GM23338 (cell line): ENCODE results near the gene NIM1K. TPM values are rescaled to one million over a fixed set of nuclear protein-coding genes. Genes with fewer than 3 reads are reported as not detected.

Experiments used
- ATAC-seq: fragments of 200-7000 bp; cut with Tn5 transposase; 3 replicates; pipeline ENCODE4 v1.9.1; 2020
- DNase-seq: peaks from one replicate; pipeline ENCODE4 v3.0.0-alpha.2; 2015; ENCODE audit warnings: low spot score
- H2AFZ ChIP-seq: fragments of 200-600 bp; sonication (generic); 2 replicates; pipeline ENCODE4 v1.8.0; 2016; ENCODE audit warnings: antibody characterized with exemption, mild to moderate bottlenecking, moderate library complexity
- H3F3A ChIP-seq: fragments of 200-600 bp; sonication (generic); replicated peaks from 2 replicates; pipeline ENCODE4 v1.8.0; 2017; ENCODE audit warnings: antibody characterized with exemption, mixed run types, low read depth
- H3K27ac ChIP-seq: fragments of 200-600 bp; sonication (generic); 2 replicates; pipeline ENCODE4 v1.6.1; 2016; ENCODE audit warnings: low read depth
- H3K27me3 ChIP-seq: fragments of 200-600 bp; sonication (generic); 2 replicates; pipeline ENCODE4 v1.8.0; 2016; ENCODE audit warnings: mild to moderate bottlenecking, mixed run types, moderate library complexity; ENCODE audit not compliant: insufficient read depth
- H3K36me3 ChIP-seq: fragments of 200-600 bp; sonication (generic); 2 replicates; pipeline ENCODE4 v1.8.0; 2016; ENCODE audit warnings: mild to moderate bottlenecking; ENCODE audit not compliant: insufficient read depth
- H3K4me1 ChIP-seq: fragments of 200-600 bp; sonication (generic); 2 replicates; pipeline ENCODE4 v1.8.0; 2016; ENCODE audit warnings: mild to moderate bottlenecking, moderate library complexity; ENCODE audit not compliant: insufficient read depth
- H3K4me2 ChIP-seq: fragments of 200-600 bp; sonication (generic); 2 replicates; pipeline ENCODE4 v1.7.1; 2017; ENCODE audit warnings: mixed run types
- H3K4me3 ChIP-seq: fragments of 200-600 bp; sonication (generic); 2 replicates; pipeline ENCODE4 v1.6.1; 2016; ENCODE audit warnings: mixed run types
- H3K79me2 ChIP-seq: fragments of 200-600 bp; sonication (generic); replicated peaks from 2 replicates; pipeline ENCODE4 v1.8.0; 2017; ENCODE audit warnings: mild to moderate bottlenecking; ENCODE audit not compliant: insufficient read depth
- H3K9me2 ChIP-seq: fragments of 200-600 bp; sonication (generic); 2 replicates; pipeline ENCODE4 v1.8.0; 2017; ENCODE audit not compliant: insufficient read depth
- H4K20me1 ChIP-seq: fragments of 200-600 bp; sonication (generic); replicated peaks from 2 replicates; pipeline ENCODE4 v1.8.0; 2017; ENCODE audit warnings: mild to moderate bottlenecking; ENCODE audit not compliant: insufficient read depth
- H3K27ac Mint-ChIP-seq: 2 replicates; pipeline ENCODE4 v1.8.0; 2020; ENCODE audit warnings: inconsistent platforms, mild to moderate bottlenecking, moderate library complexity, mixed read lengths
- H3K27me3 Mint-ChIP-seq: 3 replicates; pipeline ENCODE4 v1.8.0; 2022; ENCODE audit warnings: low read depth, mild to moderate bottlenecking, moderate library complexity, mixed read lengths, inconsistent platforms; ENCODE audit not compliant: insufficient read depth, poor library complexity
- H3K36me3 Mint-ChIP-seq: 3 replicates; pipeline ENCODE4 v1.8.0; 2021; ENCODE audit warnings: low read depth, mild to moderate bottlenecking, inconsistent platforms, moderate library complexity, mixed read lengths
- H3K4me1 Mint-ChIP-seq: 3 replicates; pipeline ENCODE4 v1.8.0; 2020; ENCODE audit warnings: mild to moderate bottlenecking, inconsistent platforms, mixed read lengths
- H3K4me3 Mint-ChIP-seq: 3 replicates; pipeline ENCODE4 v1.8.0; 2021; ENCODE audit warnings: moderate library complexity, mild to moderate bottlenecking, inconsistent platforms, mixed read lengths
- H3K9me3 Mint-ChIP-seq: 3 replicates; pipeline ENCODE4 v1.8.0; 2020; ENCODE audit warnings: moderate library complexity, mild to moderate bottlenecking, inconsistent platforms, mixed read lengths
- CREB1 ChIP-seq: fragments of 250-450 bp; sonication (Bioruptor Pico); IDR thresholded peaks from 2 replicates; pipeline ENCODE4 v1.5.0; 2020; ENCODE audit warnings: low read depth, mild to moderate bottlenecking, moderate library complexity
- CTCF ChIP-seq, 2 experiments: fragments of 200-600 bp in 1 of 2; sonication (generic) in 1 of 2; conservative IDR thresholded peaks; 2 replicates each; pipeline versions ENCODE4 v1.5.1 to v1.6.1; 2016 to 2017; ENCODE audit warnings: antibody characterized with exemption in 2 of 2, low read depth in 2 of 2, mild to moderate bottlenecking in 2 of 2, moderate library complexity in 1 of 2
- EZH2 ChIP-seq: fragments of 200-600 bp; sonication (generic); IDR thresholded peaks from one replicate; pipeline ENCODE4 v1.8.0; 2017; ENCODE audit warnings: antibody characterized with exemption, mild to moderate bottlenecking, low read depth; ENCODE audit not compliant: unreplicated experiment
- EZH2phosphoT487 ChIP-seq: fragments of 200-600 bp; sonication (generic); IDR thresholded peaks from one replicate; pipeline ENCODE4 v1.8.1; 2018; ENCODE audit warnings: antibody characterized with exemption; ENCODE audit not compliant: unreplicated experiment
- JUNB ChIP-seq: IDR thresholded peaks from one replicate; pipeline ENCODE4 v1.6.1; 2016; ENCODE audit warnings: antibody characterized with exemption; ENCODE audit not compliant: unreplicated experiment
- NANOG ChIP-seq: IDR thresholded peaks from 2 replicates; pipeline ENCODE4 v1.6.1; 2016; ENCODE audit warnings: antibody characterized with exemption, borderline replicate concordance
- POLR2AphosphoS5 ChIP-seq: IDR thresholded peaks from 2 replicates; pipeline ENCODE4 v1.6.1; 2016; ENCODE audit warnings: antibody characterized with exemption, low read depth
- ZNF114 ChIP-seq: fragments of 250-450 bp; sonication (Bioruptor Pico); IDR thresholded peaks from 2 replicates; pipeline ENCODE4 v1.5.0; 2020; ENCODE audit warnings: mild to moderate bottlenecking, moderate library complexity
- ZNF462 ChIP-seq: fragments of 250-450 bp; sonication (Bioruptor Pico); IDR thresholded peaks from 2 replicates; pipeline ENCODE4 v1.5.0; 2020; ENCODE audit warnings: mild to moderate bottlenecking, moderate library complexity
- polyA plus RNA-seq: library from polyadenylated mRNA; unstranded; fragments of >200 nt; fragmentation: Nextera tagmentation; extraction: Ambion mirVana; gene quantifications from 2 replicates; pipeline ENCODE4 v1.2.1, GENCODE V29; 2016
- total RNA-seq: library from RNA; depleted of rRNA; stranded (reverse); fragments of >200 nt; shearing (Covaris generic); gene quantifications from 2 replicates; pipeline ENCODE4 v1.2.3, GENCODE V29; 2014
- TF ChIP-seq, protein P1 (sequence below): IDR thresholded peaks from 2 replicates; pipeline ENCODE4 v1.6.1; 2016; ENCODE audit warnings: antibody characterized with exemption

NIM1K gene
- total and polyA plus RNA-seq, 2 experiments from 2014 or later, result not detected

DNA sequence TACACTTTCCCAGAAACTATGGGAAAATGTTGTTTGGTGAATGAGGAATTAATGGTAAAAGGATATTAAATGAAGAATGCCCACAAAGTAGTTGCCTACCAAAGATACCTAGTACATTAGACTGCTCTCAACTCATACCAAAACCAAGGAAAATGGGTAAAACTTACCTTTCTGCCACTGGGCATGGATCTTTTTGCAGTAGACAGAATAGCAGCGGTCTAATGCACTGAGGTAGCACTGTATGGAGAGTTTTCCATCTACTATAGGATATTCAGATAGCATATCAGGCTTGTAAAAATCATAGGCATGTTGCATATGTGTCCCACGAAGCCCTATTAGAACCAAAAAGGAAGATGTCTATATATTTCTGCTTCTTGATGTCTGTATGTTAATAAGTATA lies 104.8 kb downstream of the NIM1K start:
- H3K27ac Mint-ChIP-seq, result no peak overlapping the region
- TF ChIP-seq, protein P1, sequence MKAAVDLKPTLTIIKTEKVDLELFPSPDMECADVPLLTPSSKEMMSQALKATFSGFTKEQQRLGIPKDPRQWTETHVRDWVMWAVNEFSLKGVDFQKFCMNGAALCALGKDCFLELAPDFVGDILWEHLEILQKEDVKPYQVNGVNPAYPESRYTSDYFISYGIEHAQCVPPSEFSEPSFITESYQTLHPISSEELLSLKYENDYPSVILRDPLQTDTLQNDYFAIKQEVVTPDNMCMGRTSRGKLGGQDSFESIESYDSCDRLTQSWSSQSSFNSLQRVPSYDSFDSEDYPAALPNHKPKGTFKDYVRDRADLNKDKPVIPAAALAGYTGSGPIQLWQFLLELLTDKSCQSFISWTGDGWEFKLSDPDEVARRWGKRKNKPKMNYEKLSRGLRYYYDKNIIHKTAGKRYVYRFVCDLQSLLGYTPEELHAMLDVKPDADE, result no peak
- TF ChIP-seq NANOG, result no peak
- TF ChIP-seq EZH2, result no peak
- no peak for TF ChIP-seq EZH2phosphoT487
- TF ChIP-seq CTCF (conservative IDR thresholded peaks at IDR 0.05; ENCODE audit: low read depth in 2 of 2), result no peak
- TF ChIP-seq ZNF462 (CRISPR knock-in tag), result no peak
- TF ChIP-seq JUNB, result no peak
- TF ChIP-seq POLR2AphosphoS5, result no peak
- no peak for TF ChIP-seq ZNF114 (CRISPR knock-in tag)
- TF ChIP-seq CREB1 (CRISPR knock-in tag), result no peak

More for the DNA sequence above, 104.8 kb downstream of the NIM1K start:
- H3F3A ChIP-seq, result peaks cover 4% of the 10 kb centered on the region; the same call in 1 of the 2 replicates
- H3K4me3 ChIP-seq, result no peak overlapping the region
- H3K9me3 Mint-ChIP-seq, result no peaks in the 10 kb centered on the region
- DNase-seq (no peak), ATAC-seq (no peak)
- no peaks in the 10 kb centered on the region for H3K27me3 ChIP-seq
- no peak overlapping the region for H3K4me3 Mint-ChIP-seq
- peaks cover 77% of the 10 kb centered on the region for H3K79me2 ChIP-seq
- H3K4me1 Mint-ChIP-seq, result peaks cover 7% of the 10 kb centered on the region; the same call in 2 of the 3 replicates
- H3K27me3 Mint-ChIP-seq, result no peaks in the 10 kb centered on the region
- H3K36me3 Mint-ChIP-seq, result peaks cover 87% of the 10 kb centered on the region
- no peak overlapping the region for H3K4me2 ChIP-seq
- H4K20me1 ChIP-seq, result peaks cover 61% of the 10 kb centered on the region
- no peaks in the 10 kb centered on the region for H3K9me2 ChIP-seq
- H3K4me1 ChIP-seq, result peaks cover 12% of the 10 kb centered on the region; the same call in 1 of the 2 replicates
- H3K27ac ChIP-seq, result no peak overlapping the region
- peaks cover 73% of the 10 kb centered on the region for H3K36me3 ChIP-seq
- no peak overlapping the region for H2AFZ ChIP-seq
